HEK293 (cell line): ENCODE measurements around the gene CPNE8.

ENCODE experiments used
- CTCF ChIA-PET: fragments of 350-600 bp; formaldehyde crosslinking; extraction: SDS; loops from one replicate; lab custom pipeline; 2021; ENCODE audit warnings: antibody characterized with exemption; lab: Yijun Ruan, JAX
- POLR2A ChIA-PET: fragments of 300-600 bp; formaldehyde crosslinking; extraction: SDS; loops from one replicate; lab custom pipeline; 2020; ENCODE audit warnings: antibody characterized with exemption, inconsistent platforms; lab: Yijun Ruan, JAX
- H3K27ac ChIP-seq: fragments of 200-500 bp; sonication (Bioruptor generic); 2 replicates; pipeline ENCODE4 v1.5.1; 2014; ENCODE audit warnings: low read depth, low read length, control low read depth, inconsistent platforms; ENCODE audit errors: extremely low read depth
- H3K36me3 ChIP-seq, 2 experiments: fragments of 200-500 bp in 1 of 2; sonication (Bioruptor generic) in 1 of 2; 1 replicate in 1 of 2; 2 replicates in 1 of 2; pipeline ENCODE4 v1.5.1; 2014 to 2017; ENCODE audit warnings: inconsistent platforms in 2 of 2, low read length in 2 of 2; ENCODE audit not compliant: control insufficient read depth in 2 of 2, insufficient read depth in 1 of 2
- H3K4me1 ChIP-seq: fragments of 200-500 bp; sonication (Bioruptor generic); 2 replicates; pipeline ENCODE4 v1.5.1; 2014; ENCODE audit warnings: mild to moderate bottlenecking, low read length, inconsistent platforms; ENCODE audit not compliant: control insufficient read depth, insufficient read depth
- H3K4me3 ChIP-seq: 2 replicates; pipeline ENCODE4 v1.5.1; 2011; ENCODE audit warnings: low read depth, mild to moderate bottlenecking, control low read depth, low read length, moderate library complexity
- H3K9me3 ChIP-seq: fragments of 200-500 bp; sonication (Bioruptor generic); 2 replicates; pipeline ENCODE4 v1.5.1; 2014; ENCODE audit warnings: low read depth, low read length, inconsistent platforms; ENCODE audit not compliant: control insufficient read depth, insufficient read depth
- BCL11A ChIP-seq: fragments of 450-650 bp; formaldehyde crosslinking; IDR thresholded peaks from 2 replicates; pipeline ENCODE4 v1.5.1; 2016; ENCODE audit warnings: low read depth, missing biosample characterization, missing genetic modification characterization
- GLI4 ChIP-seq: fragments of 450-650 bp; formaldehyde crosslinking; IDR thresholded peaks from 2 replicates; pipeline ENCODE4 v1.5.1; 2016; ENCODE audit warnings: missing biosample characterization, missing genetic modification characterization
- KLF7 ChIP-seq: fragments of 450-650 bp; formaldehyde crosslinking; IDR thresholded peaks from 2 replicates; pipeline ENCODE4 v1.5.1; 2016; ENCODE audit warnings: missing biosample characterization, missing genetic modification characterization, borderline replicate concordance
- PRDM1 ChIP-seq: fragments of 450-650 bp; formaldehyde crosslinking; IDR thresholded peaks from 2 replicates; pipeline ENCODE4; 2016; ENCODE audit warnings: missing biosample characterization, missing genetic modification characterization
- REPIN1 ChIP-seq: fragments of 450-650 bp; formaldehyde crosslinking; IDR thresholded peaks from 2 replicates; pipeline ENCODE4 v1.5.1; 2017; ENCODE audit warnings: missing biosample characterization, missing genetic modification characterization, low read depth
- ZBTB21 ChIP-seq: fragments of 450-650 bp; formaldehyde crosslinking; IDR thresholded peaks from 2 replicates; pipeline ENCODE4 v1.5.1; 2017; ENCODE audit warnings: missing biosample characterization, missing genetic modification characterization
- ZBTB7A ChIP-seq: fragments of 450-650 bp; formaldehyde crosslinking; IDR thresholded peaks from 2 replicates; pipeline ENCODE4 v1.5.1; 2016; ENCODE audit warnings: low read depth, missing biosample characterization, missing genetic modification characterization
- ZFP69B ChIP-seq: fragments of 450-650 bp; formaldehyde crosslinking; IDR thresholded peaks from 2 replicates; pipeline ENCODE4 v1.5.1; 2016; ENCODE audit warnings: missing biosample characterization, missing genetic modification characterization
- ZNF114 ChIP-seq: fragments of 450-650 bp; formaldehyde crosslinking; IDR thresholded peaks from 2 replicates; pipeline ENCODE4 v1.5.0; 2017; ENCODE audit warnings: missing biosample characterization, missing genetic modification characterization
- ZNF175 ChIP-seq: fragments of 450-650 bp; formaldehyde crosslinking; IDR thresholded peaks from 2 replicates; pipeline ENCODE4 v1.5.1; 2016; ENCODE audit warnings: missing biosample characterization, missing genetic modification characterization
- ZNF184 ChIP-seq: fragments of 450-650 bp; IDR thresholded peaks from 2 replicates; pipeline ENCODE4 v1.5.1; 2018; ENCODE audit warnings: missing biosample characterization, mild to moderate bottlenecking, missing genetic modification characterization
- ZNF426 ChIP-seq: fragments of 450-650 bp; formaldehyde crosslinking; IDR thresholded peaks from 2 replicates; pipeline ENCODE4 v1.5.1; 2017; ENCODE audit warnings: missing biosample characterization, missing genetic modification characterization, mild to moderate bottlenecking, inconsistent platforms, moderate library complexity
- ZNF473 ChIP-seq: fragments of 450-650 bp; formaldehyde crosslinking; IDR thresholded peaks from 2 replicates; pipeline ENCODE4 v1.5.1; 2017; ENCODE audit warnings: missing biosample characterization, missing genetic modification characterization
- ZNF626 ChIP-seq: fragments of 450-650 bp; sonication (Bioruptor Pico); formaldehyde crosslinking; IDR thresholded peaks from 2 replicates; pipeline ENCODE4 v1.5.1; 2018; ENCODE audit warnings: missing biosample characterization, missing genetic modification characterization, inconsistent platforms
- ZSCAN23 ChIP-seq: fragments of 450-650 bp; formaldehyde crosslinking; IDR thresholded peaks from 2 replicates; pipeline ENCODE4 v1.5.1; 2016; ENCODE audit warnings: missing biosample characterization, missing genetic modification characterization
- ZXDB ChIP-seq: fragments of 450-650 bp; formaldehyde crosslinking; IDR thresholded peaks from 2 replicates; pipeline ENCODE4 v1.5.1; 2016; ENCODE audit warnings: missing biosample characterization, missing genetic modification characterization
- TF ChIP-seq, protein P1 (sequence below): fragments of 450-650 bp; formaldehyde crosslinking; IDR thresholded peaks from 2 replicates; pipeline ENCODE4 v1.5.1; 2016; ENCODE audit warnings: missing biosample characterization, missing genetic modification characterization
- TF ChIP-seq, protein P2 (sequence below): fragments of 450-650 bp; formaldehyde crosslinking; IDR thresholded peaks from 2 replicates; pipeline ENCODE4 v1.5.1; 2016; ENCODE audit warnings: missing biosample characterization, missing genetic modification characterization
- TF ChIP-seq, protein P3 (sequence below): fragments of 450-650 bp; formaldehyde crosslinking; IDR thresholded peaks from 2 replicates; pipeline ENCODE4 v1.5.1; 2016; ENCODE audit warnings: missing biosample characterization, missing genetic modification characterization
- TF ChIP-seq, protein P4 (sequence below): fragments of 450-650 bp; formaldehyde crosslinking; conservative IDR thresholded peaks from 2 replicates; pipeline ENCODE4 v1.5.1; 2016; ENCODE audit warnings: low read depth, missing biosample characterization, missing genetic modification characterization
- TF ChIP-seq, protein P5 (sequence below): fragments of 450-650 bp; formaldehyde crosslinking; IDR thresholded peaks from 2 replicates; pipeline ENCODE4 v1.5.1; 2016; ENCODE audit warnings: missing biosample characterization, missing genetic modification characterization

The CPNE8 gene

DNA sequence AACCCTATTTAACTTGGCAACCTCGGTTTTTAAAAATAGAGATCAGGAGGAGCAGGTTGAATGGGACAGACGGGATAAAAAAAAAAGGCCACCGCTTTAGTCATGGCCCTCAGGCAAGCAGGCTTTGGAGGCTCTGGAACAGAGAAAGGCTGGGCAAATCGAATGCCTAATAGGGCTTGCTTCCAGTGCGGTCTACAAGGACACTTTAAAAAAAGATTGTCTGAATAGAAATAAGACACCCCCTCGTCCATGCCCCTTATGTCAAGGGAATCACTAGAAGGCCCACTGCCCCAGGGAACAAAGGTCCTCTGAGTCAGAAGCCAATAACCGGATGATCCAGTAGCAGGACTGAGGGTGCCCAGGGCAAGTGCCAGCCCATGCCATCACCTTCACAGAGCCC lies 265.8 kb downstream of the CPNE8 start (continued):
- TF ChIP-seq, protein P1, sequence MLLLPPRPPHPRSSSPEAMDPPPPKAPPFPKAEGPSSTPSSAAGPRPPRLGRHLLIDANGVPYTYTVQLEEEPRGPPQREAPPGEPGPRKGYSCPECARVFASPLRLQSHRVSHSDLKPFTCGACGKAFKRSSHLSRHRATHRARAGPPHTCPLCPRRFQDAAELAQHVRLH (tag by site-specific recombination): no peak
- TF ChIP-seq ZFP69B: no peak
- TF ChIP-seq KLF7 (tag by site-specific recombination): no peak
- TF ChIP-seq ZNF473 (tag by site-specific recombination): no peak
- TF ChIP-seq, protein P2, sequence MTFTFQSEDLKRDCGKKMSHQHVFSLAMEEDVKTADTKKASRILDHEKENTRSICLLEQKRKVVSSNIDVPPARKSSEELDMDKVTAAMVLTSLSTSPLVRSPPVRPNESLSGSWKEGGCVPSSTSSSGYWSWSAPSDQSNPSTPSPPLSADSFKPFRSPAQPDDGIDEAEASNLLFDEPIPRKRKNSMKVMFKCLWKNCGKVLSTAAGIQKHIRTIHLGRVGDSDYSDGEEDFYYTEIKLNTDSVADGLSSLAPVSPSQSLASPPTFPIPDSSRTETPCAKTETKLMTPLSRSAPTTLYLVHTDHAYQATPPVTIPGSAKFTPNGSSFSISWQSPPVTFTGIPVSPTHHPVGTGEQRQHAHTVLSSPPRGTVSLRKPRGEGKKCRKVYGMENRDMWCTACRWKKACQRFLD: no peak
- no peak for TF ChIP-seq ZNF184 (tag by site-specific recombination)
- no peak for TF ChIP-seq ZSCAN23 (tag by site-specific recombination)
- TF ChIP-seq ZNF114 (tag by site-specific recombination): no peak
- TF ChIP-seq REPIN1 (tag by site-specific recombination): no peak
- no peak for TF ChIP-seq ZNF426 (tag by site-specific recombination)
- no peak for TF ChIP-seq ZBTB21
- TF ChIP-seq, protein P3, sequence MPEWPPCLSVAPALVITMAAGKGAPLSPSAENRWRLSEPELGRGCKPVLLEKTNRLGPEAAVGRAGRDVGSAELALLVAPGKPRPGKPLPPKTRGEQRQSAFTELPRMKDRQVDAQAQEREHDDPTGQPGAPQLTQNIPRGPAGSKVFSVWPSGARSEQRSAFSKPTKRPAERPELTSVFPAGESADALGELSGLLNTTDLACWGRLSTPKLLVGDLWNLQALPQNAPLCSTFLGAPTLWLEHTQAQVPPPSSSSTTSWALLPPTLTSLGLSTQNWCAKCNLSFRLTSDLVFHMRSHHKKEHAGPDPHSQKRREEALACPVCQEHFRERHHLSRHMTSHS (tag by site-specific recombination): no peak
- TF ChIP-seq, all 188 proteins: peak for 0

DNA sequence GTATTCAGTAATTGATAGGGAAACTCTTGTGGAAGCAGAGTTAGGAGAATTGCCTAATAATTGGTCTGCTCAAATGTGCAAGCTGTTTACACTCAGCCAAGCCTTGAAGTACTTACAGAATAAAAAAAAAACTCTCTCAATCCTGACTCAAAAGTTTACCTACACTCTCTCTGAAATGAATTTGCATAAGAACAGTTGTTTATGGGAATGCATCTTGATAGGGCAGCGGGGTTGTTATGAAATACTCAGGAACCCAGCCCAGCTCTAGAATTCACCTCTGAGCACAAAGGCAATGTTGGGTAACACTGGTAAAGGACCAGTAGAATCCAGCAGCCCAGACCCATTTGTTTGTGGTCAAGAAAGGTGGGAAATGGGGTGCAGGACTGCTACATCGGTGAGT lies 267.0 kb downstream of the CPNE8 start:
- POLR2A ChIA-PET: no interaction called here
- no peak overlapping the region for H3K27ac ChIP-seq
- H3K4me3 ChIP-seq: no peak overlapping the region
- H3K9me3 ChIP-seq: no peaks in the 10 kb centered on the region
- CTCF ChIA-PET: no interaction called here
- no peaks in the 10 kb centered on the region for H3K4me1 ChIP-seq
- no peak for TF ChIP-seq ZBTB7A (tag by site-specific recombination)
- TF ChIP-seq, protein P4, sequence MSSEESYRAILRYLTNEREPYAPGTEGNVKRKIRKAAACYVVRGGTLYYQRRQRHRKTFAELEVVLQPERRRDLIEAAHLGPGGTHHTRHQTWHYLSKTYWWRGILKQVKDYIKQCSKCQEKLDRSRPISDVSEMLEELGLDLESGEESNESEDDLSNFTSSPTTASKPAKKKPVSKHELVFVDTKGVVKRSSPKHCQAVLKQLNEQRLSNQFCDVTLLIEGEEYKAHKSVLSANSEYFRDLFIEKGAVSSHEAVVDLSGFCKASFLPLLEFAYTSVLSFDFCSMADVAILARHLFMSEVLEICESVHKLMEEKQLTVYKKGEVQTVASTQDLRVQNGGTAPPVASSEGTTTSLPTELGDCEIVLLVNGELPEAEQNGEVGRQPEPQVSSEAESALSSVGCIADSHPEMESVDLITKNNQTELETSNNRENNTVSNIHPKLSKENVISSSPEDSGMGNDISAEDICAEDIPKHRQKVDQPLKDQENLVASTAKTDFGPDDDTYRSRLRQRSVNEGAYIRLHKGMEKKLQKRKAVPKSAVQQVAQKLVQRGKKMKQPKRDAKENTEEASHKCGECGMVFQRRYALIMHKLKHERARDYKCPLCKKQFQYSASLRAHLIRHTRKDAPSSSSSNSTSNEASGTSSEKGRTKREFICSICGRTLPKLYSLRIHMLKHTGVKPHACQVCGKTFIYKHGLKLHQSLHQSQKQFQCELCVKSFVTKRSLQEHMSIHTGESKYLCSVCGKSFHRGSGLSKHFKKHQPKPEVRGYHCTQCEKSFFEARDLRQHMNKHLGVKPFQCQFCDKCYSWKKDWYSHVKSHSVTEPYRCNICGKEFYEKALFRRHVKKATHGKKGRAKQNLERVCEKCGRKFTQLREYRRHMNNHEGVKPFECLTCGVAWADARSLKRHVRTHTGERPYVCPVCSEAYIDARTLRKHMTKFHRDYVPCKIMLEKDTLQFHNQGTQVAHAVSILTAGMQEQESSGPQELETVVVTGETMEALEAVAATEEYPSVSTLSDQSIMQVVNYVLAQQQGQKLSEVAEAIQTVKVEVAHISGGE (tag by site-specific recombination): no peak
- no peak for TF ChIP-seq ZNF626
- TF ChIP-seq GLI4 (tag by site-specific recombination): no peak
- TF ChIP-seq ZNF175 (tag by site-specific recombination): no peak
- no peak for TF ChIP-seq ZXDB
- TF ChIP-seq BCL11A (tag by site-specific recombination): no peak
- no peak for TF ChIP-seq PRDM1 (tag by site-specific recombination)
- no peaks in the 10 kb centered on the region for H3K36me3 ChIP-seq

DNA sequence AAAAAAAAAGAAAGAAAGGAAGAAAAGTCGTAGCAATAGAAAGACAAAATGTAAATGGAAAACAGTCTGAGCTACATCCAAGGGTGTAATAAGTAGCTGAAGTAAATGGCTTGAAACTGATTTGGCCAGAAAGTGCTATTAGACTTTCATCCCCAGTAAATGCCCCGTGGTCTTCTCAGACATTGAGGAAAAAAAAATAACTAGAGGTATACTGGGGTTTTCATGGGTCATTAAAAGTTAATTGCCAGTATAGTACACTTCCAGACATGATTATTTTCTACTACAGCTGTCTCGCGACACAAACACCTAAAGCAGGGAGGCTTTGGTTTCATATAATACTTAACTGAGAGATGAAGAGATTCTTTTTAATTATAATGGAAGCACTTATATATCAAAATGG lies 271.9 kb downstream of the CPNE8 start:
- no peak overlapping the region for H3K27ac ChIP-seq
- no peaks in the 10 kb centered on the region for H3K9me3 ChIP-seq
- no peak overlapping the region for H3K4me3 ChIP-seq
- CTCF ChIA-PET: interaction anchor here (0.7 kb wide), 1 partner anchor 17 kb away, joined by 4 read pairs; no protein-coding TSS in a partner anchor
- TF ChIP-seq, protein P5, sequence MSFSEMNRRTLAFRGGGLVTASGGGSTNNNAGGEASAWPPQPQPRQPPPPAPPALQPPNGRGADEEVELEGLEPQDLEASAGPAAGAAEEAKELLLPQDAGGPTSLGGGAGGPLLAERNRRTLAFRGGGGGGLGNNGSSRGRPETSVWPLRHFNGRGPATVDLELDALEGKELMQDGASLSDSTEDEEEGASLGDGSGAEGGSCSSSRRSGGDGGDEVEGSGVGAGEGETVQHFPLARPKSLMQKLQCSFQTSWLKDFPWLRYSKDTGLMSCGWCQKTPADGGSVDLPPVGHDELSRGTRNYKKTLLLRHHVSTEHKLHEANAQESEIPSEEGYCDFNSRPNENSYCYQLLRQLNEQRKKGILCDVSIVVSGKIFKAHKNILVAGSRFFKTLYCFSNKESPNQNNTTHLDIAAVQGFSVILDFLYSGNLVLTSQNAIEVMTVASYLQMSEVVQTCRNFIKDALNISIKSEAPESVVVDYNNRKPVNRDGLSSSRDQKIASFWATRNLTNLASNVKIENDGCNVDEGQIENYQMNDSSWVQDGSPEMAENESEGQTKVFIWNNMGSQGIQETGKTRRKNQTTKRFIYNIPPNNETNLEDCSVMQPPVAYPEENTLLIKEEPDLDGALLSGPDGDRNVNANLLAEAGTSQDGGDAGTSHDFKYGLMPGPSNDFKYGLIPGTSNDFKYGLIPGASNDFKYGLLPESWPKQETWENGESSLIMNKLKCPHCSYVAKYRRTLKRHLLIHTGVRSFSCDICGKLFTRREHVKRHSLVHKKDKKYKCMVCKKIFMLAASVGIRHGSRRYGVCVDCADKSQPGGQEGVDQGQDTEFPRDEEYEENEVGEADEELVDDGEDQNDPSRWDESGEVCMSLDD (tag by site-specific recombination): no peak
- H3K36me3 ChIP-seq: no peaks in the 10 kb centered on the region
- H3K4me1 ChIP-seq: peaks cover 3% of the 10 kb centered on the region; the same call in 1 of the 2 replicates
- POLR2A ChIA-PET: no interaction called here
